Measurements from ENCODE around the gene IL6R. TPM values are rescaled to one million over a fixed set of nuclear protein-coding genes. Genes with fewer than 3 reads are reported as not detected.

IL6R gene
- total and polyA plus RNA-seq, 2 donors (not counting 1 experiment from before 2014, with no cell fraction given): 3.5 to 5.3 TPM

GRCh38 chr1:154403261-154403943, 1.7 kb upstream of the IL6R start:
- WGBS (ENCODE audit: insufficient coverage): 16% methylated on average over 6 of the region's 8 CpGs
- no peak for DNase-seq

More at GRCh38 chr1:154403261-154403943, 1.7 kb upstream of the IL6R start:
- H3K36me3 ChIP-seq (replicated peaks in 1 of 2; ENCODE audit: control extremely low read depth in 1 of 2, control insufficient read depth in 1 of 2, extremely low read depth in 1 of 2, insufficient read depth in 2 of 2, low read length in 1 of 2): no peaks in the 10 kb centered on the region
- H3K27me3 ChIP-seq (replicated peaks in 1 of 4; ENCODE audit: control extremely low read depth in 1 of 4, control insufficient read depth in 3 of 4, insufficient read depth in 4 of 4, low read length in 3 of 4): peaks cover 0 to 16% (median 3%) of the 10 kb centered on the region in 4 experiments
- peak overlapping the region; percentile 25 for H2AFZ ChIP-seq (ENCODE audit: insufficient read depth, low read depth, low read length, poor library complexity, severe bottlenecking)
- H3K9me3 Mint-ChIP-seq (ENCODE audit: insufficient read depth): no peaks in the 10 kb centered on the region
- no peak overlapping the region for H3K4me3 ChIP-seq (ENCODE audit: control extremely low read depth in 1 of 5, extremely low read depth in 1 of 5, insufficient read depth in 1 of 5, low read depth in 2 of 5, low read length in 4 of 5)
- H3K4me2 ChIP-seq (replicated peaks; ENCODE audit: low read depth, low read length, poor library complexity, severe bottlenecking): no peak overlapping the region
- peaks cover 4% of the 10 kb centered on the region for H4K20me1 ChIP-seq (ENCODE audit: control insufficient read depth, insufficient read depth, low read length, poor library complexity, severe bottlenecking)
- H3K79me2 ChIP-seq (ENCODE audit: control insufficient read depth, insufficient read depth, low read length): no peaks in the 10 kb centered on the region
- no peak overlapping the region for H3K27ac ChIP-seq (ENCODE audit: low read length in 2 of 2)
- H3K4me1 ChIP-seq (ENCODE audit: control insufficient read depth in 2 of 2, insufficient read depth in 2 of 2, low read length in 2 of 2): peaks cover 39 to 54% of the 10 kb centered on the region in 2 donors
- ChIA-PET POLR2A (interaction anchor here (0.5 kb wide), 1 partner anchor 16 kb away, joined by 3 read pairs; no protein-coding TSS in a partner anchor), CTCF (interaction anchor here (0.9 to 2.3 kb wide), 2 partner anchors 64 to 76 kb away, joined by 3 to 7 read pairs; no protein-coding TSS in a partner anchor)
- H3K27ac Mint-ChIP-seq: no peak overlapping the region
- no peak for ATAC-seq (ENCODE audit: low read depth)
- TF ChIP-seq, protein P1, sequence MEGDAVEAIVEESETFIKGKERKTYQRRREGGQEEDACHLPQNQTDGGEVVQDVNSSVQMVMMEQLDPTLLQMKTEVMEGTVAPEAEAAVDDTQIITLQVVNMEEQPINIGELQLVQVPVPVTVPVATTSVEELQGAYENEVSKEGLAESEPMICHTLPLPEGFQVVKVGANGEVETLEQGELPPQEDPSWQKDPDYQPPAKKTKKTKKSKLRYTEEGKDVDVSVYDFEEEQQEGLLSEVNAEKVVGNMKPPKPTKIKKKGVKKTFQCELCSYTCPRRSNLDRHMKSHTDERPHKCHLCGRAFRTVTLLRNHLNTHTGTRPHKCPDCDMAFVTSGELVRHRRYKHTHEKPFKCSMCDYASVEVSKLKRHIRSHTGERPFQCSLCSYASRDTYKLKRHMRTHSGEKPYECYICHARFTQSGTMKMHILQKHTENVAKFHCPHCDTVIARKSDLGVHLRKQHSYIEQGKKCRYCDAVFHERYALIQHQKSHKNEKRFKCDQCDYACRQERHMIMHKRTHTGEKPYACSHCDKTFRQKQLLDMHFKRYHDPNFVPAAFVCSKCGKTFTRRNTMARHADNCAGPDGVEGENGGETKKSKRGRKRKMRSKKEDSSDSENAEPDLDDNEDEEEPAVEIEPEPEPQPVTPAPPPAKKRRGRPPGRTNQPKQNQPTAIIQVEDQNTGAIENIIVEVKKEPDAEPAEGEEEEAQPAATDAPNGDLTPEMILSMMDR (IDR thresholded peaks at IDR 0.05): no peak
- no peak for TF ChIP-seq EZH2 (IDR thresholded peaks at IDR 0.05; ENCODE audit: borderline replicate concordance, insufficient read depth, low read depth, low read length, poor library complexity, severe bottlenecking)
- H3K9me3 ChIP-seq (ENCODE audit: control extremely low read depth in 1 of 3, control insufficient read depth in 2 of 3, insufficient read depth in 1 of 3, low read length in 2 of 3): no peaks in the 10 kb centered on the region
- H3K4me3 Mint-ChIP-seq: no peak overlapping the region
- peaks cover 44% of the 10 kb centered on the region for H3K4me1 Mint-ChIP-seq
- H3K27me3 Mint-ChIP-seq: no peaks in the 10 kb centered on the region
- intact Hi-C loops (cut with micrococcal nuclease): loop anchor here (10.0 kb wide), 1 partner anchor 79 kb away; the partner anchor contains the start of genes AQP10 and ATP8B2
- no peak overlapping the region for H3K9ac ChIP-seq (ENCODE audit: low read length)

Data from B cell (primary cell).